Mucosa of rectum (tissue), 2 donors: ENCODE data around the gene WNT5B.
A peak's percentile ranks its signal among the peaks of the same experiment; 100 is the strongest.

Experiments used
- H3K27ac ChIP-seq, 2 donors: one replicate each; pipeline ENCODE4 v1.7.0; 2013; ENCODE audit warnings: inconsistent platforms in 2 of 2, low read depth in 2 of 2, low read length in 2 of 2
- H3K27me3 ChIP-seq, 2 donors: one replicate each; pipeline ENCODE4 v1.7.0; 2013; ENCODE audit warnings: low read length in 2 of 2; ENCODE audit not compliant: control insufficient read depth in 2 of 2, insufficient read depth in 2 of 2
- H3K36me3 ChIP-seq, 2 donors: one replicate each; pipeline ENCODE4 v1.7.0; 2013; ENCODE audit warnings: low read length in 2 of 2; ENCODE audit not compliant: control insufficient read depth in 2 of 2, insufficient read depth in 2 of 2
- H3K4me1 ChIP-seq, 2 donors: one replicate each; pipeline ENCODE4 v1.7.0; 2013; ENCODE audit warnings: low read length in 2 of 2, mild to moderate bottlenecking in 1 of 2; ENCODE audit not compliant: control insufficient read depth in 2 of 2, insufficient read depth in 2 of 2
- H3K4me3 ChIP-seq, 2 donors: one replicate each; pipeline ENCODE4 v1.7.0; 2013; ENCODE audit warnings: low read length in 2 of 2
- H3K9ac ChIP-seq, 2 donors: one replicate each; pipeline ENCODE4 v1.7.0; 2013; ENCODE audit warnings: low read length in 2 of 2, low read depth in 1 of 2, mild to moderate bottlenecking in 1 of 2
- H3K9me3 ChIP-seq, 2 donors: one replicate each; pipeline ENCODE4 v1.7.0; 2013; ENCODE audit warnings: low read length in 2 of 2; ENCODE audit not compliant: control insufficient read depth in 2 of 2
- donor health status: healthy.
- donor health status: Normal muscosa, but diverticular disease.

WNT5B gene

DNA sequence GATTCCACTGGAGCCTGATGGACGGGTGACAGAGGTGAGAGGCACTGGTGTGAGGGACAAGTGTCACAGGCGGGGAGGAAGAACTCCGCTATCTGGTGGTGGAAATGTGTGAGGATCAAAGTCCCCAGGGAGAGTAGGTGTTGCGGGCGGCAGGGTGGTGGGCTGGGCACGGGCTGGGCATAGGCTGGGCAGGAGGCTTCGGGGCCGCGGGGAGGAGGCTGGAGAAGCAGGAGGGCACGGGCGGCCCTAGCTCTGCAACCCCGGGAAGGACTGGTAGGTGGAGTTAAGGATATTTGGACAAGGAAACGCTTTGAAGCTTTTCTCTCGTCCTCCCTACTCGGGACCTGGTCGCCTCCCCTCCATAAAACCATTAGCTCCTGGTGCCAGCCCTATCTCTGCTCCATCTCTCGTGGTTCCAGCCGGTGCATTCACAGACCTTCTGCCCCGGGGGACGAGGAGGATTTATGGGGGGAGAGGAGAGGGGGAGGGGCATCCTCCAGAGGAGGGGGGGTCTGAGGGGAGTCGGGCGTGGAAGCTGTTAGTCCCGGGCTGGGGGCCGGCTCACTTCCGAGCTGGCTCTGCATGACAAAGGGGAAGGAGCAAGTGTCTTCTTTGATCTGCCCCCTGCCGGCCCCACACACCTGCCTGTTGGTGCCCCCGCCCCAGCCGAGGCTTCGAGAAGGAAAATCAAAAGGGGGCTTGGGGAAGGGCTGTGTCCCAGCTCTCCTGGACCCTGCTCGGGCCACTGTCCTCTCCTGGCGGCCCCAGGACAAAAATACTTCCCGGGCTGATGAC, 504 bp downstream of the WNT5B start:
- Histone ChIP-seq H3K9me3 (no peaks in the 10 kb centered on the region), H3K9ac (peak overlapping the region in 1 of 2 donors; percentile 47), H3K27ac (no peak overlapping the region), H3K4me1 (peaks cover 18 to 22% of the 10 kb centered on the region in 2 donors), H3K36me3 (no peaks in the 10 kb centered on the region), H3K4me3 (peak overlapping the region; percentile 53 to 54), H3K27me3 (peaks cover 7 to 11% of the 10 kb centered on the region in 2 donors)

DNA sequence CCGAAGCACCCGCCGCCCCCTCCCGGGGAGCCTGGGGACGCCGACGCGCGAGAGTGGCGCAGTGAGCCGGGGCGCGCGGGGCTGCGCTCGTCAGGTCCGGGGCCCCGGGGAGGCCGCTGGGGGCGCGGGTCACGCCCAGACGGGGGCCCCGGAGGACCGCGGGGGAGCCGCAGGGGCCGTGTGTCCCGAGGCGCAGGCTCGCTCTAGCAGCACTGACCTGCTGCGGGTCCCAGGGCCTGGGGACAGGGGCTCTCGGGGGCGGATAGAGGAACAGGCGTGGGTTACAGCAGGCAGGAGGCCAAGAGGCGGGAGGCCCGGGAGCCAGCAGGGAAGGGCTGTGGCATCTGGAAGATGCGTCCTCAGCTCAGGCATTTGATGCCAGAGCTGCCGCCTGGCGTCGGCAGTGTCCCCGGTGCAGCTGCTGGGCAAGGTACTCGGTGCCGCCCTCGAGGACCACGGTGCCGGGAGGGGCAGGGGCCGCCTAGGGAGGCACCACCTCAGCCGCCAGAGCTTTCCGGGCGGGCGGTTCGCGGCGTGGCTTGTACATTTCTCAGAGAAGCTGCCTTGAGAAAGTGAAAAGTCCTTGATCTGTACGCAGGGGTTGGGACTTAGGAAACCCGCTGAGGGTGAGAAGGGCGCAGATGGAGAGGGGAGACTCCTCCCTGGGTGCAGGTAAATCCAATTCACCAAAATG, 1.2 kb downstream of the WNT5B start:
- Histone ChIP-seq H3K27me3 (peaks cover 7 to 11% of the 10 kb centered on the region in 2 donors), H3K9me3 (no peaks in the 10 kb centered on the region), H3K9ac (peak overlapping the region in 1 of 2 donors; percentile 47), H3K27ac (no peak overlapping the region), H3K36me3 (no peaks in the 10 kb centered on the region), H3K4me1 (peaks cover 15 to 18% of the 10 kb centered on the region in 2 donors), H3K4me3 (peak overlapping the region; percentile 53 to 54)

DNA sequence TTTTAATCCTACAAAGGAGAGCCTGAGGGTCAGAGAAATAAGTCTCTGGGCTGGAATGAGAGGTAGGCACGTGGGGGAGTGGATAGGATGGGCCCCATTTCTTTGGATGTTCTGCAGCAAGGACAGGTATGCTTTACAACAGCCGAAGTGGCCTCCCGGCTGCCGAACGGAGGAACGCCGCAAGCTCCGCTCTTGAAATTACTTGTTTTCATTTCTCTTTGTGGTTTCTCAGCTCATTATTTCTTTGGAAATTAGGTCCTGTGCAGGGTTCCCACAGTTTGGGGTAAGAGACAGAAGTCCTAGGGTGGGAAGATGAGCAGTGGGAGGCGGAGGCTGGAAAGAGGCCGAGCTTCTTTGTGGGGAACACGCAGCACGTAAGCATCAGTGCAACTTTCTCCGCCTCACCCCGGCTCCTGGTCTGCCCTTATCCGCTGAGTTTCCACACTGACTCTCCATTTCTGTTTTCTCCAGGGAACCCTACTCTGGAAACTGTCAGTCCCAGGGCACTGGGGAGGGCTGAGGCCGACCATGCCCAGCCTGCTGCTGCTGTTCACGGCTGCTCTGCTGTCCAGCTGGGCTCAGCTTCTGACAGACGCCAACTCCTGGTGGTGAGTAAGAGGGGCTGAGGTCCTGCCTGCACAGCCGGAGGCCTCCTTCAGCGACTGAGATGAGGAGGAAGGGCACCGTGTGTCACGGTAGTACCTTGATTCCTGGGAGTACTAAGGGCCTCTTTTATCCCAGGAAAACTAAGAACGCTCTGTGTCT, 2.0 kb downstream of the WNT5B start:
- H3K36me3 ChIP-seq = no peaks in the 10 kb centered on the region
- H3K9ac ChIP-seq = no peak overlapping the region
- no peaks in the 10 kb centered on the region for H3K9me3 ChIP-seq
- peak overlapping the region; percentile 53 to 54 for H3K4me3 ChIP-seq
- no peak overlapping the region for H3K27ac ChIP-seq
- H3K27me3 ChIP-seq = peaks cover 7 to 11% of the 10 kb centered on the region in 2 donors
- H3K4me1 ChIP-seq = peaks cover 14 to 16% of the 10 kb centered on the region in 2 donors

DNA sequence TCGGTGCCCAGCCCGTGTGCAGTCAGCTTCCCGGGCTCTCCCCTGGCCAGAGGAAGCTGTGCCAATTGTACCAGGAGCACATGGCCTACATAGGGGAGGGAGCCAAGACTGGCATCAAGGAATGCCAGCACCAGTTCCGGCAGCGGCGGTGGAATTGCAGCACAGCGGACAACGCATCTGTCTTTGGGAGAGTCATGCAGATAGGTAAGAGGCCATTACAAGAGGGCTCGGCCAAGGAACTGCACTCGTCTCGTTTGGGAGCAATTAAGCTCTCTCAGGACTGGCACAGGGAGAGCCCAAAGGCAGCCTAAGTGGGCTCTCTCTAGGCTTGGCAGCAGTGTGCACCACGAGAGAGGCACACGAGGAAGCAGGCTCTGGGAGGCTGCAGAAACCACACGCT, 3.7 kb downstream of the WNT5B start:
- H3K4me1 ChIP-seq = peaks cover 14 to 16% of the 10 kb centered on the region in 2 donors
- H3K9ac ChIP-seq = no peak overlapping the region
- H3K9me3 ChIP-seq = no peaks in the 10 kb centered on the region
- H3K27me3 ChIP-seq = peaks cover 7 to 11% of the 10 kb centered on the region in 2 donors
- H3K36me3 ChIP-seq = no peaks in the 10 kb centered on the region
- H3K4me3 ChIP-seq = no peak overlapping the region
- no peak overlapping the region for H3K27ac ChIP-seq

DNA sequence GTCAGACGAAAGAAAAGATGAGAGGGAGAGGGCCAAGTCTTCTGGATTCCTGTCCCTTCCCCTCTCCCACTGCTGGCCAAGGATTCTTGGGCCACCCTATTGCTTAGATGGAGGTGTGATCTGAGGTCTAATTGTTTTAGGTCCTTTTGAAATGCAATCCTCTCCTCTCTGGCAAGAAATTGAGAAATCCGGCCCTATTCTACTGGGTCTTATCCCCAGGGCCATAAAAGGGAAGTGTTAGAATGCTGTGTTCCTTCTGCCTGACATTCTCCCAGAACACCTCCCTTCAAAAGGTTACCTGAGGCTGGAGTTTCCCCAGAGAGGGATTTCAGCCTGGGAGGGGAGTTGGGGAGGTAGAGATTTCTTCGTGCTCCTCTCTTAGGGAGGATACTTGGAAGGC, 4.4 kb downstream of the WNT5B start:
- peaks cover 7 to 11% of the 10 kb centered on the region in 2 donors for H3K27me3 ChIP-seq
- no peaks in the 10 kb centered on the region for H3K36me3 ChIP-seq
- no peaks in the 10 kb centered on the region for H3K9me3 ChIP-seq
- H3K4me1 ChIP-seq = peaks cover 14 to 16% of the 10 kb centered on the region in 2 donors
- H3K4me3 ChIP-seq = no peak overlapping the region
- no peak overlapping the region for H3K27ac ChIP-seq
- no peak overlapping the region for H3K9ac ChIP-seq

DNA sequence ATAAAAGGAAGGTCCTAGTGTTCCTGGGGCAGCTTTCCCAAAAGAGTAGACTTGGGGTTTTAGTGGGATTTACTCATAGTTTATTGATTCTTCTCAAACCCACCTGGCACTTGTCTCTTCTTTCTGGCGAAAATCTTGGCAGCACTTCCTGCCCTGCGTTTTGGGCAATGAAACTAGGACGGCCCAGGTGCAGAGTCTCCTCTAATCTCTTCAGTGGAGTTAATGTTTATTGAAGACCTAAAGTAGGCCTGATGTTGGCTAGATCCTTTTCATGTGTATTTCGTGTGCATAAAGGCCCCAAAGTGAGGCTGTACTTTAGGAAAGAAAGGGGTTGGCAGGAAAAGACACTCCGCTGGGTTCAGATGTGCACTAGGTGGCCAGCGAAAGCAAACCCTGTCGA, 5.1 kb downstream of the WNT5B start:
- H3K27ac ChIP-seq = no peak overlapping the region
- H3K9ac ChIP-seq = no peak overlapping the region
- H3K36me3 ChIP-seq = no peaks in the 10 kb centered on the region
- H3K9me3 ChIP-seq = no peaks in the 10 kb centered on the region
- no peak overlapping the region for H3K4me3 ChIP-seq
- peaks cover 11 to 14% of the 10 kb centered on the region in 2 donors for H3K4me1 ChIP-seq
- peaks cover 7 to 11% of the 10 kb centered on the region in 2 donors for H3K27me3 ChIP-seq

DNA sequence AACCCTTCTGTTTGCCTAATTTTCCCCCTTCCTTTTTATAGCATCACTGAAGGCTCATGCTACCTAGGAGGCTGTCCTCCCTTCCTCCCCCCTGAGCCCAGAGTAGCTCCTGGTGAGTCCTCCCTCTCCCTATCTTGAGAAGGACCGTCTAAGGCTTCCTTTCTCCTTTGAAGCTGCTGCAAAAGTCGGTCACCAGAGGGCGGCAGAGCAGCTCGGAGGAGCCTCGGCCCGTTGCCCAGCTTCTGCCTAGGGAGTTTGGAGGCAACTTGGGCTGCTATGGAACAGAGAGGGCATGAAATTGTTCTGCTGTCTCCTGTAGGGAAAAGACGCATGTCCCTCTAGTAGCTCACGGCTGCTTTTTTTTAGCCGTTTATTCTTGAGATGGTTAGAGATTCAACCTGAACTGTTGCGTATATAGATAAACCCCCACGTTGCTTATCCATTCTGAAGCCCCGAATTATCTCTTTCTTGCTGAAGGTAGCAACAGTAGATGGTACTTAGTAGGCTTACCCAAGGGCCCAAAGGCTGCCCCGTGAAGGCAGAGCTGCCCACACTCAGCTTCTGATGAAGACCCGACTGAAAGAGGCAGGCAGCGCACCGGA, 5.7 kb downstream of the WNT5B start:
- Histone ChIP-seq H3K4me1 (peaks cover 6 to 10% of the 10 kb centered on the region in 2 donors), H3K27me3 (peaks cover 7 to 11% of the 10 kb centered on the region in 2 donors), H3K9me3 (no peaks in the 10 kb centered on the region), H3K27ac (no peak overlapping the region), H3K4me3 (no peak overlapping the region), H3K9ac (no peak overlapping the region), H3K36me3 (no peaks in the 10 kb centered on the region)

DNA sequence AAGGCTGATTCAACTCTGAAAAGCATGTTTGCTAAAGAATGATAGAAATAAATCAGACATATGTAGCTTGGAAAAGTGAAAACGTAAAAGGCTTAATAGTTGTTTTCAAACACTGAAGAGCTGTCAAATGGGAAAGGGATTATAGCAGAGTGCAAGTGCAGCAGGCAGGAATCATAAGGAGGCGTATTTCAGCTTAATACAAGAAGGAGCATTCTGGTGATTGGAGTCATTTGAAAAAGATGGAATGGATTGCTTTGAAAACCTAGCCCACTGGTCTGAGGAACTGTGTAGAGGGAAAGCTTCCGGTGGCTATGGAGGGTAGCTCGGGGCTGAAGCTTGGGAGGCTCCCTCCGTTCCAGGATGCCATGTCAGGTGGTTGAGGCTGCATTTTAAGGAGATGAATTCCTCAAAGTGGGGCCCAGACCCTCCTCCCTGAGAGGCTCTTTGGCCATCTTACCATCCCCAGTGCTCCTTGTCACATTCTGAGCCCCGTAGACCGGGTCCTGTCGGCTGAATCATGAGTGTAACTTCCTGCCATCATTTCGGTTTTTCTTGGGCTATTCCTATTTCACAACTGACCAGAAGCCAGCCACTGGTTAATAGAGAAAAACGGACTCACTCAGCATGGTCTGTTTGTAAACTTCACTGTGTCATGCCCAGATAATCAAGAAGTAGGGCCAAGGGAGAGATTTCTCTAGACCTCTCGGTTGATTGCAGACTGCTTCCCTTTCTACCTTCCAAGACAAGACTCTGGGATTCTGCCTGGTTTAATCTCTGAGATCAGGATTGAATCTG, 6.5 kb downstream of the WNT5B start:
- H3K4me1 ChIP-seq = peaks cover 2% of the 10 kb centered on the region in 2 donors
- peaks cover 7 to 11% of the 10 kb centered on the region in 2 donors for H3K27me3 ChIP-seq
- H3K4me3 ChIP-seq = no peak overlapping the region
- H3K27ac ChIP-seq = no peak overlapping the region
- H3K9me3 ChIP-seq = no peaks in the 10 kb centered on the region
- H3K9ac ChIP-seq = no peak overlapping the region
- no peaks in the 10 kb centered on the region for H3K36me3 ChIP-seq

DNA sequence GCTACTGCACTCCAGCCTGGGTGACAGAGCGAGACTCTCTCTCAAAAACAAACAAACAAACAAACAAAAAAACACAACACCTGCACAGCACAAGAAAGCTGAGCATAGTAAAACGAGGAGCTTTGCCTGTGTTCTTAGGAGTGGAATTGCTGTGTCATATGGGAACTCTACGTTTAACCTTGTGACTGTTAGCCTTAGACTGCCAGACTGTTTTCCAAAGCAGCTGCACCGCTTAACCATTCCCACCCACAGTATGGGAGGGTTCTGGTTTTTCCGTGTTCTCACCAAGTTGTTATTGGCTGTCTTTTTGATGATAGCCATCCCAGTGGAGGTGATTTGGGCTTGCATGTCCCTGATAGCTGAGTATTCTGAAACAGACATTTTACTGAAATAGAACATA, 9.2 kb downstream of the WNT5B start:
- no peak overlapping the region for H3K9ac ChIP-seq
- H3K36me3 ChIP-seq = no peaks in the 10 kb centered on the region
- peaks cover 0 to 3% of the 10 kb centered on the region in 2 donors for H3K4me1 ChIP-seq
- no peak overlapping the region for H3K27ac ChIP-seq
- H3K4me3 ChIP-seq = no peak overlapping the region
- no peaks in the 10 kb centered on the region for H3K9me3 ChIP-seq
- H3K27me3 ChIP-seq = no peaks in the 10 kb centered on the region
